Muscle of leg (tissue), 11 donors: ENCODE data around the gene PPP1R12A. TPM values are rescaled to one million over a fixed set of nuclear protein-coding genes. Genes with fewer than 3 reads are reported as not detected.

Source experiments
- DNase-seq: peaks from one replicate; pipeline ENCODE4 v3.0.0; 2013
- H3K27ac ChIP-seq: one replicate; pipeline ENCODE4 v1.5.1; 2013; ENCODE audit warnings: mild to moderate bottlenecking, low read length, control low read depth
- H3K27me3 ChIP-seq: one replicate; pipeline ENCODE4 v1.6.1; 2013; ENCODE audit warnings: low read length; ENCODE audit not compliant: control insufficient read depth, insufficient read depth
- H3K36me3 ChIP-seq: one replicate; pipeline ENCODE4 v1.6.1; 2013; ENCODE audit warnings: low read length; ENCODE audit not compliant: control insufficient read depth, insufficient read depth
- H3K4me1 ChIP-seq: one replicate; pipeline ENCODE4 v1.6.1; 2013; ENCODE audit warnings: low read length; ENCODE audit not compliant: control insufficient read depth, insufficient read depth
- H3K4me3 ChIP-seq: one replicate; pipeline ENCODE4 v1.5.1; 2013; ENCODE audit warnings: low read length, control low read depth
- H3K9me3 ChIP-seq: replicated peaks from 2 replicates; pipeline ENCODE4 v1.6.1; 2013; ENCODE audit warnings: low read depth, low read length; ENCODE audit not compliant: control insufficient read depth
- WGBS: methylation state at CpG from one replicate; pipeline ENCODE4 v1.1.5; 2013; ENCODE audit warnings: missing lambda C conversion rate; ENCODE audit not compliant: insufficient coverage; 5-methylcytosine and 5-hydroxymethylcytosine counted together
- polyA plus RNA-seq, 8 donors: library from polyadenylated mRNA; unstranded; fragments of 120-200 nt; gene quantifications; one replicate each; pipeline versions ENCODE4 v1.2.1 to v1.2.3, GENCODE V29; 2013; ENCODE audit warnings: inconsistent platforms in 1 of 8, low replicate concordance in 1 of 8; ENCODE audit not compliant: insufficient read length in 8 of 8, insufficient read depth in 1 of 8
- total RNA-seq: library from RNA; stranded (reverse); fragments of 120-200 nt; gene quantifications from one replicate; pipeline ENCODE4 v1.2.4, GENCODE V29; 2013

PPP1R12A gene
- total and polyA plus RNA-seq, 9 donors = 38.4 to 91.6 (median 59.6) TPM

GRCh38 chr12:79927772-79928474 lies 7.0 kb downstream of the PPP1R12A start:
- H3K9me3 ChIP-seq = no peaks in the 10 kb centered on the region
- no peaks in the 10 kb centered on the region for H3K27me3 ChIP-seq
- WGBS = no CpG with 5 or more reads among the region's 1 CpG
- DNase-seq = no peak
- H3K27ac ChIP-seq = no peak overlapping the region
- no peak overlapping the region for H3K4me3 ChIP-seq
- no peaks in the 10 kb centered on the region for H3K36me3 ChIP-seq
- no peaks in the 10 kb centered on the region for H3K4me1 ChIP-seq

GRCh38 chr12:79926951-79927350 lies 7.9 kb downstream of the PPP1R12A start:
- H3K36me3 ChIP-seq = no peaks in the 10 kb centered on the region
- no peak overlapping the region for H3K4me3 ChIP-seq
- 75% methylated on average over 1 of the region's 3 CpGs for WGBS
- no peak for DNase-seq
- no peaks in the 10 kb centered on the region for H3K27me3 ChIP-seq
- no peaks in the 10 kb centered on the region for H3K9me3 ChIP-seq
- H3K4me1 ChIP-seq = peaks cover 1% of the 10 kb centered on the region
- no peak overlapping the region for H3K27ac ChIP-seq

- Histone ChIP-seq H3K4me1 (peaks cover 3% of the 10 kb centered on the region), H3K4me3 (no peak overlapping the region), H3K27ac (peak overlapping the region; percentile 42), H3K36me3 (no peaks in the 10 kb centered on the region), H3K9me3 (no peaks in the 10 kb centered on the region), H3K27me3 (no peaks in the 10 kb centered on the region)
- DNase-seq = peak; percentile 27
- no CpG with 5 or more reads among the region's 1 CpG for WGBS
Measured at GRCh38 chr12:79925492-79925891, 9.4 kb downstream of the PPP1R12A start.

GRCh38 chr12:79921786-79922185 lies 13.1 kb downstream of the PPP1R12A start:
- no CpG with 5 or more reads among the region's 1 CpG for WGBS
- Histone ChIP-seq H3K4me3 (no peak overlapping the region), H3K27me3 (no peaks in the 10 kb centered on the region), H3K9me3 (no peaks in the 10 kb centered on the region), H3K27ac (no peak overlapping the region), H3K36me3 (no peaks in the 10 kb centered on the region), H3K4me1 (peaks cover 3% of the 10 kb centered on the region)
- no peak for DNase-seq

GRCh38 chr12:79920421-79921238 lies 14.3 kb downstream of the PPP1R12A start:
- no CpG with 5 or more reads among the region's 5 CpGs for WGBS
- no peaks in the 10 kb centered on the region for H3K27me3 ChIP-seq
- no peak for DNase-seq
- H3K4me1 ChIP-seq = peaks cover 3% of the 10 kb centered on the region
- no peaks in the 10 kb centered on the region for H3K36me3 ChIP-seq
- no peak overlapping the region for H3K27ac ChIP-seq
- no peak overlapping the region for H3K4me3 ChIP-seq
- no peaks in the 10 kb centered on the region for H3K9me3 ChIP-seq

- no peak for DNase-seq
- Histone ChIP-seq H3K9me3 (no peaks in the 10 kb centered on the region), H3K36me3 (no peaks in the 10 kb centered on the region), H3K4me1 (peaks cover 3% of the 10 kb centered on the region), H3K4me3 (no peak overlapping the region), H3K27ac (no peak overlapping the region), H3K27me3 (no peaks in the 10 kb centered on the region)
- no CpG with 5 or more reads among the region's 1 CpG for WGBS
Measured at GRCh38 chr12:79919762-79920161, 15.1 kb downstream of the PPP1R12A start.

- WGBS = no CpG with 5 or more reads among the region's 2 CpGs
- DNase-seq = no peak
- H3K27ac ChIP-seq = no peak overlapping the region
- no peaks in the 10 kb centered on the region for H3K27me3 ChIP-seq
- H3K4me1 ChIP-seq = peaks cover 1% of the 10 kb centered on the region
- H3K4me3 ChIP-seq = no peak overlapping the region
- no peaks in the 10 kb centered on the region for H3K36me3 ChIP-seq
- no peaks in the 10 kb centered on the region for H3K9me3 ChIP-seq
Measured at GRCh38 chr12:79916826-79917225, 18.1 kb downstream of the PPP1R12A start.

- no peak overlapping the region for H3K27ac ChIP-seq
- 86% methylated on average over 1 of the region's 6 CpGs for WGBS
- no peaks in the 10 kb centered on the region for H3K36me3 ChIP-seq
- no peaks in the 10 kb centered on the region for H3K4me1 ChIP-seq
- DNase-seq = no peak
- H3K4me3 ChIP-seq = no peak overlapping the region
- no peaks in the 10 kb centered on the region for H3K27me3 ChIP-seq
- no peaks in the 10 kb centered on the region for H3K9me3 ChIP-seq
Measured at GRCh38 chr12:79911889-79912656, 22.8 kb downstream of the PPP1R12A start.

GRCh38 chr12:79908366-79908765 lies 26.5 kb downstream of the PPP1R12A start:
- no peak overlapping the region for H3K27ac ChIP-seq
- DNase-seq = no peak
- H3K27me3 ChIP-seq = no peaks in the 10 kb centered on the region
- no peaks in the 10 kb centered on the region for H3K36me3 ChIP-seq
- no peaks in the 10 kb centered on the region for H3K4me1 ChIP-seq
- no peaks in the 10 kb centered on the region for H3K9me3 ChIP-seq
- H3K4me3 ChIP-seq = no peak overlapping the region

- Histone ChIP-seq H3K9me3 (no peaks in the 10 kb centered on the region), H3K27ac (no peak overlapping the region), H3K36me3 (no peaks in the 10 kb centered on the region), H3K4me3 (no peak overlapping the region), H3K4me1 (no peaks in the 10 kb centered on the region), H3K27me3 (no peaks in the 10 kb centered on the region)
- WGBS = no CpG with 5 or more reads among the region's 2 CpGs
- DNase-seq = no peak
Measured at GRCh38 chr12:79901506-79901905, 33.4 kb downstream of the PPP1R12A start.
